H9 (cell line): Measurements from ENCODE around the gene CXorf58. TPM values are rescaled to one million over a fixed set of nuclear protein-coding genes. Genes with fewer than 3 reads are reported as not detected.

Source experiments
- DNase-seq: peaks from one replicate; pipeline ENCODE4 v3.0.0-alpha.2; 2017
- H2AFZ ChIP-seq: one replicate; pipeline ENCODE4 v1.6.1; 2013; ENCODE audit warnings: mild to moderate bottlenecking, low read length, control low read depth, moderate library complexity
- H2AK5ac ChIP-seq: 2 replicates; pipeline ENCODE4 v1.6.1; 2013; ENCODE audit warnings: low read length, control low read depth, mixed read lengths; ENCODE audit not compliant: insufficient read length
- H2BK120ac ChIP-seq: one replicate; pipeline ENCODE4 v1.6.1; 2013; ENCODE audit warnings: low read depth, mild to moderate bottlenecking, low read length, control low read depth, inconsistent platforms; ENCODE audit not compliant: poor library complexity, severe bottlenecking
- H2BK12ac ChIP-seq: 2 replicates; pipeline ENCODE4 v1.6.1; 2013; ENCODE audit warnings: low read length, control low read depth, mixed read lengths, low read depth; ENCODE audit not compliant: insufficient read length
- H2BK15ac ChIP-seq: 2 replicates; pipeline ENCODE4 v1.6.1; 2013; ENCODE audit warnings: low read depth, low read length, control low read depth
- H2BK20ac ChIP-seq: one replicate; pipeline ENCODE4 v1.6.1; 2013; ENCODE audit warnings: low read depth, mild to moderate bottlenecking, low read length, control low read depth, inconsistent platforms; ENCODE audit not compliant: poor library complexity, severe bottlenecking
- H2BK5ac ChIP-seq: 2 replicates; pipeline ENCODE4 v1.6.1; 2013; ENCODE audit warnings: low read length, control low read depth, mixed read lengths; ENCODE audit not compliant: insufficient read length
- H3K14ac ChIP-seq: 2 replicates; pipeline ENCODE4 v1.6.1; 2013; ENCODE audit warnings: low read length, control low read depth; ENCODE audit not compliant: insufficient read depth
- H3K18ac ChIP-seq: 2 replicates; pipeline ENCODE4 v1.6.1; 2013; ENCODE audit warnings: low read depth, mild to moderate bottlenecking, mixed read lengths, low read length, control low read depth; ENCODE audit not compliant: insufficient read length
- H3K23ac ChIP-seq: 2 replicates; pipeline ENCODE4 v1.6.1; 2013; ENCODE audit warnings: low read length, control low read depth, mixed read lengths, low read depth; ENCODE audit not compliant: insufficient read length
- H3K23me2 ChIP-seq: 2 replicates; pipeline ENCODE4 v1.6.1; 2013; ENCODE audit warnings: low read depth, mild to moderate bottlenecking, mixed read lengths, low read length, control low read depth; ENCODE audit not compliant: insufficient read length, poor library complexity, severe bottlenecking
- H3K27ac ChIP-seq: 2 replicates; pipeline ENCODE4 v1.5.1; 2013; ENCODE audit warnings: low read length, control low read depth, mixed read lengths, low read depth; ENCODE audit not compliant: insufficient read length
- H3K27me3 ChIP-seq: 2 replicates; pipeline ENCODE4 v1.6.1; 2013; ENCODE audit warnings: low read length, control low read depth, inconsistent platforms; ENCODE audit not compliant: insufficient read depth
- H3K4ac ChIP-seq: 2 replicates; pipeline ENCODE4 v1.6.1; 2013; ENCODE audit warnings: low read depth, mild to moderate bottlenecking, control low read depth, inconsistent platforms, low read length, moderate library complexity
- H3K4me1 ChIP-seq: 2 replicates; pipeline ENCODE4 v1.6.1; 2013; ENCODE audit warnings: low read length, control low read depth, inconsistent platforms; ENCODE audit not compliant: insufficient read depth
- H3K4me2 ChIP-seq: 2 replicates; pipeline ENCODE4 v1.6.1; 2013; ENCODE audit warnings: low read length, control low read depth, mixed read lengths; ENCODE audit not compliant: insufficient read length, insufficient read depth
- H3K56ac ChIP-seq: 2 replicates; pipeline ENCODE4 v1.6.1; 2013; ENCODE audit warnings: low read depth, mild to moderate bottlenecking, mixed read lengths, low read length, control low read depth; ENCODE audit not compliant: insufficient read length
- H3K79me1 ChIP-seq: 2 replicates; pipeline ENCODE4 v1.6.1; 2013; ENCODE audit warnings: low read depth, mild to moderate bottlenecking, moderate library complexity, low read length, control low read depth, inconsistent platforms; ENCODE audit not compliant: insufficient read depth, poor library complexity, severe bottlenecking
- H3K79me2 ChIP-seq: 2 replicates; pipeline ENCODE4 v1.6.1; 2013; ENCODE audit warnings: low read length, control low read depth, inconsistent platforms; ENCODE audit not compliant: insufficient read depth
- H3K9ac ChIP-seq: 2 replicates; pipeline ENCODE4 v1.6.1; 2013; ENCODE audit warnings: low read length, control low read depth, mixed read lengths; ENCODE audit not compliant: insufficient read length; ENCODE audit errors: extremely low read depth
- H3K9me3 ChIP-seq: one replicate; pipeline ENCODE4 v1.6.1; 2013; ENCODE audit warnings: low read depth, low read length, inconsistent platforms; ENCODE audit not compliant: control insufficient read depth
- H3T11ph ChIP-seq: one replicate; pipeline ENCODE4 v1.6.1; 2013; ENCODE audit warnings: mild to moderate bottlenecking, low read length, control low read depth, inconsistent platforms
- H4K20me1 ChIP-seq: one replicate; pipeline ENCODE4 v1.6.1; 2013; ENCODE audit not compliant: control insufficient read depth, insufficient read length, insufficient read depth
- H4K5ac ChIP-seq: 2 replicates; pipeline ENCODE4 v1.6.1; 2013; ENCODE audit warnings: low read depth, mild to moderate bottlenecking, mixed read lengths, low read length, control low read depth; ENCODE audit not compliant: insufficient read length
- H4K8ac ChIP-seq: replicated peaks from 2 replicates; pipeline ENCODE4 v1.6.1; 2013; ENCODE audit warnings: low read length, control low read depth, mixed read lengths, low read depth; ENCODE audit not compliant: insufficient read length
- H4K91ac ChIP-seq: 2 replicates; pipeline ENCODE4 v1.6.1; 2013; ENCODE audit warnings: low read depth, mild to moderate bottlenecking, moderate library complexity, mixed read lengths, low read length, control low read depth; ENCODE audit not compliant: insufficient read length
- H3K27ac Mint-ChIP-seq, 3 experiments: 2 replicates in 2 of 3; 3 replicates in 1 of 3; pipeline ENCODE4 v1.8.0; 2020 to 2021; ENCODE audit warnings: mixed read lengths in 3 of 3, mild to moderate bottlenecking in 1 of 3, moderate library complexity in 1 of 3
- H3K27me3 Mint-ChIP-seq: 2 replicates; pipeline ENCODE4 v1.8.0; 2021; ENCODE audit warnings: low read depth, mild to moderate bottlenecking, moderate library complexity, mixed read lengths
- H3K36me3 Mint-ChIP-seq, 3 experiments: 2 replicates in 2 of 3; 3 replicates in 1 of 3; pipeline ENCODE4 v1.8.0; 2020 to 2021; ENCODE audit warnings: low read depth in 3 of 3, mixed read lengths in 3 of 3; ENCODE audit not compliant: insufficient read depth in 1 of 3
- H3K4me1 Mint-ChIP-seq, 2 experiments: 2 replicates each; pipeline ENCODE4 v1.8.0; 2020; ENCODE audit warnings: mixed read lengths in 2 of 2
- H3K4me3 Mint-ChIP-seq, 2 experiments: 2 replicates in 1 of 2; 3 replicates in 1 of 2; pipeline ENCODE4 v1.8.0; 2020 to 2021; ENCODE audit warnings: mild to moderate bottlenecking in 2 of 2, mixed read lengths in 2 of 2, moderate library complexity in 1 of 2
- H3K9me3 Mint-ChIP-seq, 2 experiments: 2 replicates in 1 of 2; 3 replicates in 1 of 2; pipeline ENCODE4 v1.8.0; 2020; ENCODE audit warnings: mild to moderate bottlenecking in 2 of 2, mixed read lengths in 2 of 2, moderate library complexity in 1 of 2
- WGBS: extraction: QIAGEN DNeasy Blood & Tissue Kit; methylation state at CpG from one replicate; pipeline ENCODE4 v1.1.7; 2013; ENCODE audit warnings: missing lambda C conversion rate, low lambda C conversion rate, mixed read lengths; ENCODE audit not compliant: insufficient read length; ENCODE audit errors: extremely low coverage; 5-methylcytosine and 5-hydroxymethylcytosine counted together
- total RNA-seq: library from RNA; stranded (reverse); gene quantifications from 2 replicates; pipeline ENCODE4 v1.2.1, GENCODE V29; 2021
- TF ChIP-seq, protein P1 (sequence below): fragments of 200-600 bp; sonication (generic); conservative IDR thresholded peaks from 3 replicates; pipeline ENCODE4 v1.8.0; 2021; ENCODE audit warnings: antibody characterized with exemption, mild to moderate bottlenecking

Gene CXorf58
- total RNA-seq, 1 experiment from 2014 or later: not detected

DNA sequence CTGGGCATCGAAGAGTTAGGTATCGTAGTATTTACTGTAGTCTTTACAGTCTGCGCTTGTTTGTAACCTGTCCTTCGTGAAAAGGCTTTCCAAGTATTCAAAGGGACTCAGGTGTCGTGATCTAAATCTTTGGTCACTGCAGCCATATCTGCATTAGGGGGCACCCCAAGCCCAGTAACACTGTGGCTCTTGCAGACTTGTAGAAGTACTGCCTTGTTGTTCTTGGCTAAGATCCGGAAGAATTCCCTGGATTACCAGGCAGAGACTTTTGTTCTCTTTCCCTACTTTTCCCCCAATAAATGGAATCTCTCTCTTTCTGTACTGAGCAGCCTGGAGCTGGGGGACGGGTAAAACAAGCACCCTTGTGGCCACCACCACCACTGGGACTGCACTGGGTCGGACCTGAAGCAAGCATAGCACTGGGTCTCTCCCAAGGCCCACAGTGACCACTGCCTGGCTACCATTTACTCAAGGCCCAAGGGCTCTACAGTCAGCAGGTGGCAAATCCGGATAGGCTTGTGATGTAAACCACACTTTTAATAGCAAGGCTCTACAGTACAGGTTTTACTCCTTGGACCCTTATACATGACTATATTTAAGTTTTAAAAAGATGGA lies 12.0 kb downstream of the CXorf58 start:
- Histone ChIP-seq H3K23me2 (no peaks in the 10 kb centered on the region), H2BK120ac (no peak overlapping the region), H2BK15ac (no peak overlapping the region), H3K27me3 (no peaks in the 10 kb centered on the region), H2AK5ac (no peak overlapping the region), H3K79me1 (no peaks in the 10 kb centered on the region), H4K5ac (no peak overlapping the region), H3K4ac (no peak overlapping the region), H3K18ac (no peak overlapping the region), H3K23ac (no peak overlapping the region), H4K91ac (no peak overlapping the region), H3K14ac (no peak overlapping the region), H3K27ac (no peak overlapping the region), H3T11ph (no peak overlapping the region), H3K9me3 (no peaks in the 10 kb centered on the region), H3K79me2 (no peaks in the 10 kb centered on the region), H2AFZ (peak overlapping the region; percentile 93), H2BK12ac (no peak overlapping the region), H2BK5ac (no peak overlapping the region), H3K9ac (no peak overlapping the region), H3K56ac (no peak overlapping the region), H3K4me2 (no peak overlapping the region), H4K20me1 (no peaks in the 10 kb centered on the region), H2BK20ac (no peak overlapping the region), H3K4me1 (no peaks in the 10 kb centered on the region), H4K8ac (no peak overlapping the region)
- TF ChIP-seq, protein P1, sequence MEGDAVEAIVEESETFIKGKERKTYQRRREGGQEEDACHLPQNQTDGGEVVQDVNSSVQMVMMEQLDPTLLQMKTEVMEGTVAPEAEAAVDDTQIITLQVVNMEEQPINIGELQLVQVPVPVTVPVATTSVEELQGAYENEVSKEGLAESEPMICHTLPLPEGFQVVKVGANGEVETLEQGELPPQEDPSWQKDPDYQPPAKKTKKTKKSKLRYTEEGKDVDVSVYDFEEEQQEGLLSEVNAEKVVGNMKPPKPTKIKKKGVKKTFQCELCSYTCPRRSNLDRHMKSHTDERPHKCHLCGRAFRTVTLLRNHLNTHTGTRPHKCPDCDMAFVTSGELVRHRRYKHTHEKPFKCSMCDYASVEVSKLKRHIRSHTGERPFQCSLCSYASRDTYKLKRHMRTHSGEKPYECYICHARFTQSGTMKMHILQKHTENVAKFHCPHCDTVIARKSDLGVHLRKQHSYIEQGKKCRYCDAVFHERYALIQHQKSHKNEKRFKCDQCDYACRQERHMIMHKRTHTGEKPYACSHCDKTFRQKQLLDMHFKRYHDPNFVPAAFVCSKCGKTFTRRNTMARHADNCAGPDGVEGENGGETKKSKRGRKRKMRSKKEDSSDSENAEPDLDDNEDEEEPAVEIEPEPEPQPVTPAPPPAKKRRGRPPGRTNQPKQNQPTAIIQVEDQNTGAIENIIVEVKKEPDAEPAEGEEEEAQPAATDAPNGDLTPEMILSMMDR: peak; percentile 79
- Mint-ChIP-seq H3K27me3 (no peaks in the 10 kb centered on the region), H3K27ac (peak overlapping the region in 2 of 3 experiments; percentile 52 to 56; a peak in 2 of 7 replicates), H3K9me3 (no peaks in the 10 kb centered on the region), H3K36me3 (no peaks in the 10 kb centered on the region), H3K4me1 (peaks cover 10 to 11% of the 10 kb centered on the region in 2 experiments), H3K4me3 (no peak overlapping the region)
- peak; percentile 70 for DNase-seq
- WGBS: no CpG with 5 or more reads among the region's 9 CpGs
